CD4-positive, alpha-beta T cell (primary cell): ENCODE data around the gene MACROD2. TPM values are rescaled to one million over a fixed set of nuclear protein-coding genes. Genes with fewer than 3 reads are reported as not detected.

Experiments used
- ATAC-seq: fragments of 200-7000 bp; cut with Tn5 transposase; one replicate; pipeline ENCODE4 v1.10.0; 2022; ENCODE audit warnings: mild to moderate bottlenecking; ENCODE audit not compliant: poor library complexity
- CTCF ChIA-PET: fragments of 350-600 bp; sonication (Branson Sonifier 250); formaldehyde crosslinking; loops from one replicate; lab custom pipeline; 2021; ENCODE audit warnings: antibody characterized with exemption, inconsistent platforms; lab: Charles Lee
- POLR2A ChIA-PET: fragments of 350-600 bp; sonication (Branson Sonifier 250); formaldehyde crosslinking; loops from one replicate; lab custom pipeline; 2021; ENCODE audit warnings: antibody characterized with exemption, inconsistent platforms; lab: Charles Lee
- DNase-seq, 14 experiments: peaks; one replicate each; pipeline ENCODE4 v3.0.0-alpha.2; 2013 to 2020; ENCODE audit warnings: mixed read lengths in 2 of 14
- H3K27ac ChIP-seq, 2 donors: one replicate each; pipeline versions ENCODE4 v1.5.1 to v1.7.0; 2013; ENCODE audit warnings: low read length in 2 of 2, low read depth in 1 of 2, mild to moderate bottlenecking in 1 of 2
- H3K27me3 ChIP-seq, 2 experiments: 1 replicate in 1 of 2; 2 replicates in 1 of 2; pipeline versions ENCODE4 v1.6.1 to v1.7.0; 2013; ENCODE audit warnings: low read length in 2 of 2, control low read depth in 1 of 2, mild to moderate bottlenecking in 1 of 2, moderate library complexity in 1 of 2; ENCODE audit not compliant: insufficient read depth in 2 of 2, control insufficient read depth in 1 of 2
- H3K36me3 ChIP-seq: one replicate; pipeline ENCODE4 v1.6.1; 2013; ENCODE audit warnings: low read length, control low read depth; ENCODE audit not compliant: insufficient read depth
- H3K4me1 ChIP-seq: one replicate; pipeline ENCODE4 v1.6.1; 2013; ENCODE audit warnings: low read length, control low read depth; ENCODE audit not compliant: insufficient read depth
- H3K4me3 ChIP-seq: one replicate; pipeline ENCODE4 v1.5.1; 2013; ENCODE audit warnings: mild to moderate bottlenecking, low read length, moderate library complexity
- H3K9me3 ChIP-seq, 2 experiments: 1 replicate in 1 of 2; 2 replicates in 1 of 2; pipeline versions ENCODE4 v1.6.1 to v1.7.0; 2013; ENCODE audit warnings: low read length in 2 of 2, mild to moderate bottlenecking in 2 of 2, control low read depth in 1 of 2, moderate library complexity in 1 of 2; ENCODE audit not compliant: control insufficient read depth in 1 of 2, insufficient read depth in 1 of 2
- H3K27ac Mint-ChIP-seq: one replicate; pipeline ENCODE4 v1.8.0; 2020; ENCODE audit warnings: mixed read lengths
- H3K27me3 Mint-ChIP-seq: one replicate; pipeline ENCODE4 v1.8.0; 2021; ENCODE audit warnings: mixed read lengths
- H3K36me3 Mint-ChIP-seq: one replicate; pipeline ENCODE4 v1.8.0; 2021; ENCODE audit warnings: low read depth, mixed read lengths
- H3K4me1 Mint-ChIP-seq: one replicate; pipeline ENCODE4 v1.8.0; 2021; ENCODE audit warnings: low read depth, mixed read lengths
- H3K4me3 Mint-ChIP-seq: one replicate; pipeline ENCODE4 v1.8.0; 2020; ENCODE audit warnings: mild to moderate bottlenecking, mixed read lengths
- H3K9me3 Mint-ChIP-seq: one replicate; pipeline ENCODE4 v1.8.0; 2020; ENCODE audit warnings: mixed read lengths
- CTCF ChIP-seq: fragments of 200-600 bp; IDR thresholded peaks from one replicate; pipeline ENCODE4 v1.8.0; 2022; ENCODE audit warnings: antibody characterized with exemption, mild to moderate bottlenecking
- intact Hi-C, 2 experiments: fragments of 100-400 bp; cut with DNase I in 1 of 2; cut with micrococcal nuclease in 1 of 2; formaldehyde crosslinking; loops; one replicate each; pipeline versions ENCODE4 v1.15.1 to v1.9.0; 2023 to 2025; cut with DNase I, micrococcal nuclease
- total RNA-seq, 174 experiments: library from RNA in 2 of 174; stranded (reverse) in 2 of 174; gene quantifications; one replicate each; pipeline ENCODE4 v1.2.3 and lab custom pipeline; 2021 to 2026

The MACROD2 gene
- total RNA-seq, 2 experiments from 2014 or later: not detected

GRCh38 chr20:14956026-14956425 lies 960.7 kb downstream of the MACROD2 start:
- no peak for TF ChIP-seq CTCF
- H3K27me3 ChIP-seq: no peaks in the 10 kb centered on the region
- no peak overlapping the region for H3K4me3 ChIP-seq
- no peaks in the 10 kb centered on the region for H3K4me1 ChIP-seq
- peaks cover 9% of the 10 kb centered on the region for H3K9me3 Mint-ChIP-seq
- no peak for ATAC-seq
- CTCF ChIA-PET: no interaction called here
- H3K4me1 Mint-ChIP-seq: no peaks in the 10 kb centered on the region
- POLR2A ChIA-PET: no interaction called here
- no peak overlapping the region for H3K27ac ChIP-seq
- intact Hi-C loops: no loop called here
- H3K27ac Mint-ChIP-seq: no peak overlapping the region
- no peaks in the 10 kb centered on the region for H3K27me3 Mint-ChIP-seq
- H3K4me3 Mint-ChIP-seq: no peak overlapping the region
- H3K36me3 Mint-ChIP-seq: no peaks in the 10 kb centered on the region
- DNase-seq: no peak
- no peaks in the 10 kb centered on the region for H3K9me3 ChIP-seq
- no peaks in the 10 kb centered on the region for H3K36me3 ChIP-seq

GRCh38 chr20:14956538-14956937 lies 961.2 kb downstream of the MACROD2 start:
- ChIA-PET CTCF (no interaction called here), POLR2A (no interaction called here)
- H3K4me3 ChIP-seq: no peak overlapping the region
- peaks cover 0 to 3% of the 10 kb centered on the region in 2 experiments for H3K9me3 ChIP-seq
- Mint-ChIP-seq H3K36me3 (no peaks in the 10 kb centered on the region), H3K9me3 (peaks cover 9% of the 10 kb centered on the region), H3K27me3 (no peaks in the 10 kb centered on the region), H3K4me1 (no peaks in the 10 kb centered on the region), H3K4me3 (no peak overlapping the region), H3K27ac (no peak overlapping the region)
- intact Hi-C loops: no loop called here
- H3K27ac ChIP-seq: no peak overlapping the region
- DNase-seq (no peak), ATAC-seq (no peak)
- no peaks in the 10 kb centered on the region for H3K36me3 ChIP-seq
- H3K27me3 ChIP-seq: no peaks in the 10 kb centered on the region
- no peak for TF ChIP-seq CTCF
- no peaks in the 10 kb centered on the region for H3K4me1 ChIP-seq

- DNase-seq (no peak), ATAC-seq (no peak)
- H3K4me3 Mint-ChIP-seq: no peak overlapping the region
- H3K9me3 ChIP-seq: peaks cover 0 to 3% of the 10 kb centered on the region in 2 experiments
- ChIA-PET POLR2A (no interaction called here), CTCF (no interaction called here)
- no peaks in the 10 kb centered on the region for H3K4me1 ChIP-seq
- no peak overlapping the region for H3K27ac Mint-ChIP-seq
- TF ChIP-seq CTCF: no peak
- no peaks in the 10 kb centered on the region for H3K27me3 ChIP-seq
- no peaks in the 10 kb centered on the region for H3K36me3 Mint-ChIP-seq
- H3K27me3 Mint-ChIP-seq: no peaks in the 10 kb centered on the region
- H3K4me3 ChIP-seq: no peak overlapping the region
- H3K27ac ChIP-seq: no peak overlapping the region
- H3K4me1 Mint-ChIP-seq: no peaks in the 10 kb centered on the region
- H3K9me3 Mint-ChIP-seq: peaks cover 9% of the 10 kb centered on the region
- H3K36me3 ChIP-seq: no peaks in the 10 kb centered on the region
- intact Hi-C loops: no loop called here
Measured at GRCh38 chr20:14957402-14957801, 962.1 kb downstream of the MACROD2 start.
